ENCODE results near the gene TXNDC12.

TXNDC12 gene

DNA sequence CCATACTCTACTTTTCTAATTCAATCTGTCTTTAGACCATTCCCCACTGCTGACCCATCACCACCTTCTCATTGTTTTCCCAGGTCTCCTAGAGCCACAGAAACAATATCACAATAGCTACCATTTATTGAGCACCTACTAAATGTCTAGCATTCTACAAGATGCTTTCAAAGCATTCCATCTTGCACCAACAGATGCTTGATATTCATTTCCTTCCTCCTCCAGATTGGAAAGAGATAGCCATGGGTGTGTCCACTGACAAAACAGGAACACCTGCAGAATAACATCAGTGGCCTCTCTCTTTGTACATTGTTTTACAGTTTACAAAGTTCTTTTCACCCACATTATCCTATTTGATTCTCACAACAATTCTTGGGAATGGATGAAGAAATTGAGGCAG lies 66.7 kb downstream of the TXNDC12 start:
- no peak overlapping the region for H3K4me3 ChIP-seq (ENCODE audit: low read length)
- TF ChIP-seq, protein P1, sequence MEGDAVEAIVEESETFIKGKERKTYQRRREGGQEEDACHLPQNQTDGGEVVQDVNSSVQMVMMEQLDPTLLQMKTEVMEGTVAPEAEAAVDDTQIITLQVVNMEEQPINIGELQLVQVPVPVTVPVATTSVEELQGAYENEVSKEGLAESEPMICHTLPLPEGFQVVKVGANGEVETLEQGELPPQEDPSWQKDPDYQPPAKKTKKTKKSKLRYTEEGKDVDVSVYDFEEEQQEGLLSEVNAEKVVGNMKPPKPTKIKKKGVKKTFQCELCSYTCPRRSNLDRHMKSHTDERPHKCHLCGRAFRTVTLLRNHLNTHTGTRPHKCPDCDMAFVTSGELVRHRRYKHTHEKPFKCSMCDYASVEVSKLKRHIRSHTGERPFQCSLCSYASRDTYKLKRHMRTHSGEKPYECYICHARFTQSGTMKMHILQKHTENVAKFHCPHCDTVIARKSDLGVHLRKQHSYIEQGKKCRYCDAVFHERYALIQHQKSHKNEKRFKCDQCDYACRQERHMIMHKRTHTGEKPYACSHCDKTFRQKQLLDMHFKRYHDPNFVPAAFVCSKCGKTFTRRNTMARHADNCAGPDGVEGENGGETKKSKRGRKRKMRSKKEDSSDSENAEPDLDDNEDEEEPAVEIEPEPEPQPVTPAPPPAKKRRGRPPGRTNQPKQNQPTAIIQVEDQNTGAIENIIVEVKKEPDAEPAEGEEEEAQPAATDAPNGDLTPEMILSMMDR (conservative IDR thresholded peaks at IDR 0.05; ENCODE audit: low read length) = no peak
- no peak for DNase-seq (ENCODE audit: low read depth)

DNA sequence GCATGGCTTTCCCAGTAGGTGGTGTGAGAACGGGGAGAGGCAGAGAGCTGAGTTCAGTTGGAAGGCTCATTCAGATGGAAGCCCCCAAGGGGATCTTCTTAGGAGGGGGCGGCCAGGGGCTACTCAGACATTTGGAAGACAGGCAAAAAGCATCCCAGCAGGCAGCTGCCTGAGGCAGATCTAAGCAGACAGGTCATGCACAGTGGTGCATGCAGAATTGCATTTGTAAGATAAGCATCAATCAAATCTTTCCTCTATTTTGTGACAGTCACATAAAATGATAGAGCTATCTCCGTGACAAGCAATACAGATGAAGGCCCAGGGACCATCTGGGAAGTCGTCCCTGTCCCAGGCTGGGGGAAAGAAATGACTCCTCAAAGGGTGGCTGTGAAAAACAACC lies 68.3 kb downstream of the TXNDC12 start:
- TF ChIP-seq, protein P1 (conservative IDR thresholded peaks at IDR 0.05; ENCODE audit: low read length) = no peak
- no peak for DNase-seq (ENCODE audit: low read depth)
- no peak overlapping the region for H3K4me3 ChIP-seq (ENCODE audit: low read length)

DNA sequence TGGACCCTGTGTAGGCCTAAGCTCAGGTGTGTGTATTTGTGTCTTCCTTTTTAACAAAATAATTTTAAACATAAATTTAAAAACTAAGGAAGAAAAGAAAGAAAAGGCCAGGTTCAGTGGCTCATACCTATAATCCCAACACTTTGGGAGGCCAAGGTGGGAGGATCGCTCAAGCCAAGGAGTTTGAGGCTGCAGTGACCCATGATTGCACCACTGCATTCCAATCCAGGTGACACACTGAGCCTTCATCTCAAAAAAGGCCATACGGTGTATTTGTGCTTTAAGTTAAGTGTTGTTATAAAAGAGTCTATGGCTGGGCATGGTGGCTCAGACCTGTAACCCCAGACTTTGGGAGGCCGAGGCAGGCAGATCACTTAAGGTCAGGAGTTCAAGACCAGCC lies 72.8 kb downstream of the TXNDC12 start:
- no peak for DNase-seq (ENCODE audit: low read depth)
- H3K4me3 ChIP-seq (ENCODE audit: low read length) = no peak overlapping the region
- TF ChIP-seq, protein P1 (conservative IDR thresholded peaks at IDR 0.05; ENCODE audit: low read length) = no peak

DNA sequence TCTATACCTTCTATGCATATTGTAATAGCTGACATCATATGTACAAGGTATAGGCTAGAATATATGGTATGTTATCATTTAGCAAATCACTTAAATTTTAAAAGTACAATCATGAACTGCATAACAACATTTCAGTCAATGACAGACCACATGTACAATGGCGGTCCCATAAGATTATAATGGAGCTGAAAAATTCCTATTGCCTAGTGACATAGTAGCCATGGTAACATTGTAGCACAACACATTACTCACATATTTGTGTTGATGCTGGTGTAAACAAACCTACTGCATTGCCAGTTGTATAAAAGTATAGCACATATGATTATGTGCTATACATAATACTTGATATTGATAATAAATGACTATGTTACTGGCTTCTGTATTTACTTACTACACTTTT lies 73.4 kb downstream of the TXNDC12 start:
- TF ChIP-seq, protein P1 (conservative IDR thresholded peaks at IDR 0.05; ENCODE audit: low read length) = no peak
- DNase-seq (ENCODE audit: low read depth) = no peak
- H3K4me3 ChIP-seq (ENCODE audit: low read length) = no peak overlapping the region

DNA sequence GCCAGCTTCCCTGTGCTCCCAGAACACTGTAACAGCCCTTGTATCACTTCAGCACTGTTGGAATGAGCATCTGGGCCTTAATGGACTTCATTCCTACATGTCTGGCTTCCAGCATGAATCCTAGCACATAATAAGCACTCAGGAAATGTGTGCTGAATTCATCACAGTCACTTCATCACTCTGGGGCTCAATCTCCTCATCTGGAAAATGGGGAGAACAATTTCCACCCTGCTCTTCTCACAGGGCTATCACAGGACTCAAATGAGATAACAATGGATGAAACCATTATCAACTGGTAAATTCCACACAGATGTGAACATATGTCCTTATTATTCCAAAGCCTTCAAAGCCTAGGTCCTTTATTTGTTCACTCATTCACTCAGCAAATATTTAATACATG lies 76.9 kb downstream of the TXNDC12 start:
- no peak for DNase-seq (ENCODE audit: low read depth)
- TF ChIP-seq, protein P1 (conservative IDR thresholded peaks at IDR 0.05; ENCODE audit: low read length) = no peak
- H3K4me3 ChIP-seq (ENCODE audit: low read length) = no peak overlapping the region

DNA sequence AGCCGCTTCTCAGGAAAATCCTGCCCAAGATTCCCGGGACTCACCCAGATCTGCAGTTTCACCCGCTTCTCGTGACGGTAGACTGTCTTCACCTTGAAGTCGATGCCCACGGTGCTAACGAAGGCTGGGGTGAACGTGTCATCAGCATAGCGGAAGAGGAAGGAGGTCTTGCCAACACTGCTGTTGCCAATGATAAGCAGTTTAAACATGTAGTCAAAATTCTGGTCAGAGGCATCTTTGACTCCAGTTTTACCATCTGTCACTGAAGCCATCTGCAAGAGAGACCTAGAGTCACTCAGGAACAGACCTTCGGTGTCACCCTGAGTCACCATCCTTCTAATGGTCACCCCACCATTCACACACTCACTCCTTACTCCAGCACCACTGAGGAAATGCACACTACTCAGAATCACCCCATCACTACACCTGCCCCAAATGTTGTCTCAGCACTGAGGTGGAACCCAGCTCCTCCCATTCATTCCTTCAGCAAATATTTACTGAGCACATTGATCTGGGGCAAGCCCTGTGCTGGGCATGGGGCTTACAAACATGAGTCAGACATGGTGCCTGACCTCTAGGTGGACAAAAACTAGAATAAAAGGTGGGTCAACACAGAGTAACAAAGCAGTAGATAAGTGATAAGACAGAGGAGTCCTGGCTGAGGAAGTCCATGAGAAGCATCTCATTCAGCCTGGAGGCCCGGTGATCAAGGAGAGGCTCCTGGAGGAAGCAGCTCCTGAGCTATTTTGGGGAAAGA lies 78.0 kb downstream of the TXNDC12 start:
- H3K4me3 ChIP-seq (ENCODE audit: low read length) = no peak overlapping the region
- DNase-seq (ENCODE audit: low read depth) = no peak
- TF ChIP-seq, protein P1 (conservative IDR thresholded peaks at IDR 0.05; ENCODE audit: low read length) = no peak
